Colonic mucosa (tissue), 4 donors: ENCODE results near the gene UAP1. TPM values are rescaled to one million over a fixed set of nuclear protein-coding genes. Genes with fewer than 3 reads are reported as not detected.

Source experiments
- DNase-seq: peaks from one replicate; pipeline ENCODE4 v3.0.0-alpha.2; 2020
- H3K27ac ChIP-seq: fragments of 200-600 bp; one replicate; pipeline ENCODE4 v1.8.0; 2021
- H3K27me3 ChIP-seq: fragments of 200-600 bp; one replicate; pipeline ENCODE4 v1.8.0; 2021
- H3K36me3 ChIP-seq: fragments of 200-600 bp; one replicate; pipeline ENCODE4 v1.8.0; 2021
- H3K4me1 ChIP-seq: fragments of 200-600 bp; one replicate; pipeline ENCODE4 v1.8.0; 2021; ENCODE audit warnings: mild to moderate bottlenecking
- H3K4me3 ChIP-seq: fragments of 200-600 bp; one replicate; pipeline ENCODE4 v1.8.0; 2021
- H3K9ac ChIP-seq, 2 donors: one replicate each; pipeline ENCODE4 v1.7.0; 2013; ENCODE audit warnings: control low read depth in 2 of 2, low read depth in 2 of 2, low read length in 2 of 2
- H3K9me3 ChIP-seq: fragments of 200-600 bp; one replicate; pipeline ENCODE4 v1.8.0; 2021
- CTCF ChIP-seq: fragments of 200-600 bp; IDR thresholded peaks from one replicate; pipeline ENCODE4 v1.8.0; 2022; ENCODE audit warnings: antibody characterized with exemption, mild to moderate bottlenecking
- intact Hi-C: fragments of 100-400 bp; cut with DNase I; formaldehyde crosslinking; loops from one replicate; pipeline ENCODE4 v1.14.1; 2022
- total RNA-seq, 2 donors: library from RNA; stranded (reverse); fragmentation: NEBNext Ultra II Directional in 1 of 2; extraction: Animal tissue kit (Norgen Biotek cat#: 25700) in 1 of 2; gene quantifications; one replicate each; pipeline ENCODE4 v1.2.1, GENCODE V29; 2021
- donor health status: healthy.
- donor health status: DM: no; HTN: no; CAD: no.
- donor health status: DM: no; HTN: no; CAD: no.

Gene UAP1
- total RNA-seq, 2 donors from 2014 or later: 79.5 to 144 TPM

GRCh38 chr1:162548170-162548569 lies 13.4 kb upstream of the UAP1 start:
- no peaks in the 10 kb centered on the region for H3K27me3 ChIP-seq
- no peaks in the 10 kb centered on the region for H3K36me3 ChIP-seq
- no peak overlapping the region for H3K27ac ChIP-seq
- H3K4me1 ChIP-seq: no peaks in the 10 kb centered on the region
- DNase-seq: peak; percentile 23
- H3K9me3 ChIP-seq: no peaks in the 10 kb centered on the region
- no peak for TF ChIP-seq CTCF
- H3K9ac ChIP-seq: no peak overlapping the region
- H3K4me3 ChIP-seq: no peak overlapping the region
- intact Hi-C loops: no loop called here

- H3K27me3 ChIP-seq: no peaks in the 10 kb centered on the region
- no peak for TF ChIP-seq CTCF
- intact Hi-C loops: no loop called here
Observed at GRCh38 chr1:162549001-162549400, 12.5 kb upstream of the UAP1 start.

GRCh38 chr1:162550925-162551324 lies 10.6 kb upstream of the UAP1 start:
- TF ChIP-seq CTCF: no peak

More at GRCh38 chr1:162549001-162549400, 12.5 kb upstream of the UAP1 start:
- no peaks in the 10 kb centered on the region for H3K4me1 ChIP-seq
- DNase-seq: no peak
- no peaks in the 10 kb centered on the region for H3K9me3 ChIP-seq
- H3K9ac ChIP-seq: no peak overlapping the region
- no peak overlapping the region for H3K4me3 ChIP-seq
- no peaks in the 10 kb centered on the region for H3K36me3 ChIP-seq
- H3K27ac ChIP-seq: no peak overlapping the region

DNA sequence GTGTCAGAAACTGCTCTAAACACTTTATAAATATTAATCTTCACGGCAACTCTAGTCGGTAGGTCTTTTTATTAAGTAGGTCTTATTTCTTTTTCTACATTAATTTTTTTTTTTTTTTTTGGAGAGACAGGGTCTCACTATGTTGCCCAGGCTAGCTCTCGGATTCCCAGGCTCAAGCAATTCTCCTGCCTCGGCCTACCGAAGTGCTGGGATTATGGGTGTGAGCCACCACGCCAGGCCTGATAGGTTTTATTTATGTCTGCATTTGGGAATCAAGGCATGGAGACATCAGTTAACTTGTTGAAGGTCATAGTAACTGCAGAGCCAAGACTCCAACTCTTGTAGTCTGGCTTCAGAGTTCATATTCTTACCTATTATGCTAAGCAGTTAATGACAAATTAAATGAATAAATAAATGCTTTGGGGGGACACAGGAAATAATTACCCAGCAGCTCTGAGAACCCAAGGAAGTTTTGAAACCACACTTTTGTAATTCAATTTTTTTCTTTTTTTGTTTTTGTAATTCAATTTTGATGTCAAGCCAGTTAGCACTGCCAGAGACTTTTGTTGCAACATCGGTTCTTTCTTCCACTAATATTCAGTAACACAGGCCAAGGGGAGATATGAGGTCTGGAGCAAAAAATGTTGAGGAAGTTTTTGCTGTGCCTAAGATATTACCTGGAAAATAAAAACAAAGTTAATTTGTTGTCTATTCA lies 9.4 kb upstream of the UAP1 start:
- Histone ChIP-seq H3K36me3 (no peaks in the 10 kb centered on the region), H3K9ac (no peak overlapping the region), H3K4me3 (no peak overlapping the region), H3K27me3 (no peaks in the 10 kb centered on the region), H3K4me1 (no peaks in the 10 kb centered on the region), H3K27ac (no peak overlapping the region), H3K9me3 (no peaks in the 10 kb centered on the region)
- intact Hi-C loops: no loop called here
- DNase-seq: no peak
- no peak for TF ChIP-seq CTCF

More at GRCh38 chr1:162550925-162551324, 10.6 kb upstream of the UAP1 start:
- Histone ChIP-seq H3K27ac (no peak overlapping the region), H3K9ac (no peak overlapping the region), H3K36me3 (no peaks in the 10 kb centered on the region), H3K27me3 (no peaks in the 10 kb centered on the region), H3K9me3 (no peaks in the 10 kb centered on the region), H3K4me3 (no peak overlapping the region), H3K4me1 (no peaks in the 10 kb centered on the region)
- intact Hi-C loops: no loop called here
- DNase-seq: no peak

DNA sequence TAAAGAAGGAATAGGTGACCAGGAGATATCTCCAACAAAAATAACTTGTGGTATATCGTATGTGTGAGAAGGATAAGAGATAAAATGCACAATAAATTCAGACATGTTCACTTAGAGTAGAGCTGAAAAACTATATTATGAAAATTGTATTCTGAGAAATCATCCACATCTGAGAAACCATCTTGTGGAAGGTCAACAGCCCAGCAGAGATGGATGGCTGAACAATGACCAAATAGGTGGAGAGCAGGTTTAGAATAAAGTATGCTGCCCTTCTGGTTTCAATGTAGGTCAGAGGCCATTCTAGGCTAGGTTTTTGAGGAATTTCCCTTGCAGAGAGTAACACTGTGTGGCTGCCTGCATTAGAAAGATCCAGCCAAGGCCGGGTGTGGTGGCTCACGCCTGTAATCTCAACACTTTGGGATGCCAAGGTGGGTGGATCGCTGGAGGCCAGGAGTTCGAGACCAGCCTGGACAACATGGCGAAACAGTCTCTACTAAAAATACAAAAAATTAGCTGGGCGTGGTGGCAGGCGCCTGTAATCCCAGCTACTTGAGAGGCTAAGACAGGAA lies 8.8 kb upstream of the UAP1 start:
- H3K27ac ChIP-seq: no peak overlapping the region

More for the DNA sequence above, 8.8 kb upstream of the UAP1 start:
- DNase-seq: no peak
- intact Hi-C loops: no loop called here
- Histone ChIP-seq H3K36me3 (no peaks in the 10 kb centered on the region), H3K4me1 (no peaks in the 10 kb centered on the region), H3K27me3 (no peaks in the 10 kb centered on the region), H3K9ac (no peak overlapping the region), H3K4me3 (no peak overlapping the region), H3K9me3 (no peaks in the 10 kb centered on the region)
- no peak for TF ChIP-seq CTCF
